Tibial nerve (tissue), 4 donors: ENCODE results near the gene TMBIM4.
"Not testable (repeated sequence)": the region's sequence is repeated elsewhere in the genome, so short reads cannot be mapped to it uniquely, and the experiment has no call there.

Experiments used
- EP300 ChIP-seq, 2 donors: sonication (generic); formaldehyde crosslinking; IDR thresholded peaks; one replicate each; pipeline ENCODE4 v1.6.1; 2017; ENCODE audit warnings: antibody characterized with exemption in 2 of 2, mild to moderate bottlenecking in 1 of 2
- POLR2A ChIP-seq, 2 donors: fragments of 450-650 bp; IDR thresholded peaks; one replicate each; pipeline ENCODE4 v1.6.1; 2017; ENCODE audit warnings: antibody characterized with exemption in 2 of 2, mild to moderate bottlenecking in 2 of 2, moderate library complexity in 2 of 2
- TF ChIP-seq, protein P1 (sequence below), 5 experiments: fragments of 200-600 bp in 3 of 5; fragments of 450-650 bp in 2 of 5; sonication (generic) in 3 of 5; IDR thresholded peaks; one replicate each; pipeline ENCODE4 v1.5.1; 2016 to 2019; ENCODE audit warnings: antibody characterized with exemption in 5 of 5, mild to moderate bottlenecking in 3 of 5, moderate library complexity in 2 of 5

- TF ChIP-seq, protein P1, sequence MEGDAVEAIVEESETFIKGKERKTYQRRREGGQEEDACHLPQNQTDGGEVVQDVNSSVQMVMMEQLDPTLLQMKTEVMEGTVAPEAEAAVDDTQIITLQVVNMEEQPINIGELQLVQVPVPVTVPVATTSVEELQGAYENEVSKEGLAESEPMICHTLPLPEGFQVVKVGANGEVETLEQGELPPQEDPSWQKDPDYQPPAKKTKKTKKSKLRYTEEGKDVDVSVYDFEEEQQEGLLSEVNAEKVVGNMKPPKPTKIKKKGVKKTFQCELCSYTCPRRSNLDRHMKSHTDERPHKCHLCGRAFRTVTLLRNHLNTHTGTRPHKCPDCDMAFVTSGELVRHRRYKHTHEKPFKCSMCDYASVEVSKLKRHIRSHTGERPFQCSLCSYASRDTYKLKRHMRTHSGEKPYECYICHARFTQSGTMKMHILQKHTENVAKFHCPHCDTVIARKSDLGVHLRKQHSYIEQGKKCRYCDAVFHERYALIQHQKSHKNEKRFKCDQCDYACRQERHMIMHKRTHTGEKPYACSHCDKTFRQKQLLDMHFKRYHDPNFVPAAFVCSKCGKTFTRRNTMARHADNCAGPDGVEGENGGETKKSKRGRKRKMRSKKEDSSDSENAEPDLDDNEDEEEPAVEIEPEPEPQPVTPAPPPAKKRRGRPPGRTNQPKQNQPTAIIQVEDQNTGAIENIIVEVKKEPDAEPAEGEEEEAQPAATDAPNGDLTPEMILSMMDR (IDR thresholded peaks at IDR 0.05) = not testable (repeated sequence)
- not testable (repeated sequence) for TF ChIP-seq POLR2A, EP300 (IDR thresholded peaks at IDR 0.05)
Measured at GRCh38 chr12:66184822-66185221, 15.0 kb upstream of the TMBIM4 start.
